Liver (tissue), 9 donors: ENCODE measurements around the gene PPM1E. TPM values are rescaled to one million over a fixed set of nuclear protein-coding genes. Genes with fewer than 3 reads are reported as not detected.

Experiments used
- DNase-seq: peaks from one replicate; pipeline ENCODE4 v3.0.0-alpha.2; 2017; ENCODE audit warnings: low spot score
- H3K27ac ChIP-seq, 2 donors: one replicate each; pipeline ENCODE4 v1.7.0; 2013; ENCODE audit warnings: inconsistent platforms in 2 of 2, low read length in 2 of 2, control low read depth in 1 of 2, low read depth in 1 of 2, mild to moderate bottlenecking in 1 of 2
- H3K27me3 ChIP-seq, 4 donors: one replicate each; pipeline versions ENCODE4 v1.6.1 to v1.7.0; 2013; ENCODE audit warnings: low read length in 3 of 4, inconsistent platforms in 1 of 4, mild to moderate bottlenecking in 1 of 4, moderate library complexity in 1 of 4; ENCODE audit not compliant: control insufficient read depth in 4 of 4, insufficient read depth in 4 of 4
- H3K36me3 ChIP-seq, 4 donors: one replicate each; pipeline versions ENCODE4 v1.6.1 to v1.7.0; 2013; ENCODE audit warnings: low read length in 3 of 4, mild to moderate bottlenecking in 3 of 4, low read depth in 1 of 4, moderate library complexity in 1 of 4; ENCODE audit not compliant: control insufficient read depth in 4 of 4, insufficient read depth in 3 of 4
- H3K4me1 ChIP-seq, 4 donors: one replicate each; pipeline versions ENCODE4 v1.6.1 to v1.7.0; 2013; ENCODE audit warnings: low read length in 3 of 4, mild to moderate bottlenecking in 3 of 4, moderate library complexity in 1 of 4; ENCODE audit not compliant: control insufficient read depth in 4 of 4, insufficient read depth in 4 of 4
- H3K4me3 ChIP-seq, 3 donors: one replicate each; pipeline versions ENCODE4 v1.6.1 to v1.7.0; 2013; ENCODE audit warnings: low read length in 3 of 3, control low read depth in 1 of 3, low read depth in 1 of 3, mild to moderate bottlenecking in 1 of 3
- H3K9ac ChIP-seq, 2 donors: one replicate each; pipeline ENCODE4 v1.7.0; 2013; ENCODE audit warnings: low read length in 2 of 2, mild to moderate bottlenecking in 2 of 2, moderate library complexity in 2 of 2, control low read depth in 1 of 2, low read depth in 1 of 2
- H3K9me3 ChIP-seq, 4 donors: one replicate each; pipeline versions ENCODE4 v1.6.1 to v1.7.0; 2013; ENCODE audit warnings: low read length in 3 of 4; ENCODE audit not compliant: control insufficient read depth in 4 of 4
- CTCF ChIP-seq: fragments of 150-350 bp; IDR thresholded peaks from 2 replicates; pipeline ENCODE4 v1.5.1; 2017; ENCODE audit warnings: improper control_type of control experiment, low read depth, low read length; ENCODE audit not compliant: missing input control
- EGR1 ChIP-seq, 2 donors: IDR thresholded peaks; 2 replicates each; pipeline ENCODE4 v1.6.1; 2016 to 2018; ENCODE audit warnings: antibody characterized with exemption in 2 of 2, low read depth in 2 of 2
- FOXA1 ChIP-seq: IDR thresholded peaks from 2 replicates; pipeline ENCODE4 v1.6.1; 2016; ENCODE audit warnings: antibody characterized with exemption
- GABPA ChIP-seq, 2 donors: IDR thresholded peaks in 1 of 2; conservative IDR thresholded peaks in 1 of 2; 2 replicates each; pipeline ENCODE4 v1.6.1; 2016; ENCODE audit warnings: antibody characterized with exemption in 2 of 2, mild to moderate bottlenecking in 1 of 2, moderate library complexity in 1 of 2
- HNF4A ChIP-seq, 2 donors: conservative IDR thresholded peaks; 2 replicates each; pipeline ENCODE4 v1.6.1; 2016; ENCODE audit warnings: antibody characterized with exemption in 2 of 2, mild to moderate bottlenecking in 2 of 2
- HNF4G ChIP-seq: IDR thresholded peaks from 2 replicates; pipeline ENCODE4 v1.6.1; 2016; ENCODE audit warnings: antibody characterized with exemption
- JUND ChIP-seq, 2 donors: IDR thresholded peaks; 2 replicates each; pipeline ENCODE4 v1.6.1; 2016; ENCODE audit warnings: antibody characterized with exemption in 2 of 2
- NR2F2 ChIP-seq: IDR thresholded peaks from 2 replicates; pipeline ENCODE4 v1.6.1; 2016; ENCODE audit warnings: antibody characterized with exemption
- RAD21 ChIP-seq, 2 donors: IDR thresholded peaks; 2 replicates each; pipeline ENCODE4 v1.6.1; 2016; ENCODE audit warnings: antibody characterized with exemption in 2 of 2, mild to moderate bottlenecking in 2 of 2
- REST ChIP-seq: IDR thresholded peaks from 2 replicates; pipeline ENCODE4 v1.6.1; 2016; ENCODE audit warnings: antibody characterized with exemption, mild to moderate bottlenecking
- RXRA ChIP-seq, 2 donors: IDR thresholded peaks; 2 replicates each; pipeline ENCODE4 v1.6.1; 2017 to 2018; ENCODE audit warnings: antibody characterized with exemption in 2 of 2, mild to moderate bottlenecking in 1 of 2
- SP1 ChIP-seq: IDR thresholded peaks from 2 replicates; pipeline ENCODE4 v1.6.1; 2018; ENCODE audit warnings: antibody characterized with exemption, mild to moderate bottlenecking
- TAF1 ChIP-seq: conservative IDR thresholded peaks from 2 replicates; pipeline ENCODE4 v1.6.1; 2016; ENCODE audit warnings: antibody characterized with exemption, mild to moderate bottlenecking
- YY1 ChIP-seq: IDR thresholded peaks from 2 replicates; pipeline ENCODE4 v1.6.1; 2016; ENCODE audit warnings: antibody characterized with exemption, mild to moderate bottlenecking
- ZBTB33 ChIP-seq: IDR thresholded peaks from 2 replicates; pipeline ENCODE4 v1.6.1; 2016; ENCODE audit warnings: antibody characterized with exemption
- WGBS: extraction: QIAGEN DNeasy Blood & Tissue Kit; methylation state at CpG from one replicate; pipeline ENCODE4 v1.1.7; 2013; 5-methylcytosine and 5-hydroxymethylcytosine counted together
- polyA plus RNA-seq, 2 donors: library from polyadenylated mRNA; stranded (reverse) in 1 of 2; unstranded in 1 of 2; fragments of 200-250 nt in 1 of 2; fragments of >200 nt in 1 of 2; fragmentation: Nextera tagmentation in 1 of 2; extraction: Ambion mirVana in 1 of 2; gene quantifications; one replicate each; pipeline versions ENCODE4 v1.2.1 to v1.2.3, GENCODE V29; 2013 to 2015
- total RNA-seq, 2 donors: library from RNA; depleted of rRNA; stranded (reverse); fragments of >200 nt; gene quantifications; one replicate each; pipeline ENCODE4 v1.2.3, GENCODE V29; 2014
- TF ChIP-seq, protein P1 (sequence below): IDR thresholded peaks from 2 replicates; pipeline ENCODE4 v1.6.1; 2016; ENCODE audit warnings: antibody characterized with exemption
- TF ChIP-seq, protein P2 (sequence below): IDR thresholded peaks from 2 replicates; pipeline ENCODE4 v1.6.1; 2016; ENCODE audit warnings: antibody characterized with exemption
- donor health status: healthy.
- donor health status: healthy.
- donor health status: healthy.
- donor health status: healthy.
- donor health status: healthy.

PPM1E gene
- total and polyA plus RNA-seq, 4 donors, result 0.25 to 0.61 (median 0.50) TPM; not detected in 1

GRCh38 chr17:59008737-59009136, 253.1 kb downstream of the PPM1E start:
- WGBS, result 68% methylated on average over 2 of the region's 2 CpGs
- no peak overlapping the region for H3K27ac ChIP-seq

More at GRCh38 chr17:59008737-59009136, 253.1 kb downstream of the PPM1E start:
- H3K27me3 ChIP-seq, result no peaks in the 10 kb centered on the region
- TF ChIP-seq JUND (IDR thresholded peaks at IDR 0.05) (peak in 1 of 2 donors; percentile 10), TAF1 (no peak), RXRA (IDR thresholded peaks at IDR 0.05) (peak in 1 of 2 donors; percentile 42), SP1 (peak; percentile 51), ZBTB33 (no peak), CTCF (no peak), FOXA1 (no peak), HNF4G (no peak), REST (no peak), RAD21 (IDR thresholded peaks at IDR 0.05) (peak in 1 of 2 donors; percentile 3), HNF4A (conservative IDR thresholded peaks at IDR 0.05) (peak; percentile 66 to 81), YY1 (no peak), NR2F2 (no peak), GABPA (IDR thresholded peaks at IDR 0.05 in 1 of 2, conservative IDR thresholded peaks at IDR 0.05 in 1 of 2) (no peak), EGR1 (IDR thresholded peaks at IDR 0.05; ENCODE audit: low read depth in 2 of 2) (no peak)
- TF ChIP-seq, protein P1, sequence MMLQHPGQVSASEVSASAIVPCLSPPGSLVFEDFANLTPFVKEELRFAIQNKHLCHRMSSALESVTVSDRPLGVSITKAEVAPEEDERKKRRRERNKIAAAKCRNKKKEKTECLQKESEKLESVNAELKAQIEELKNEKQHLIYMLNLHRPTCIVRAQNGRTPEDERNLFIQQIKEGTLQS, result no peak
- TF ChIP-seq, protein P2, sequence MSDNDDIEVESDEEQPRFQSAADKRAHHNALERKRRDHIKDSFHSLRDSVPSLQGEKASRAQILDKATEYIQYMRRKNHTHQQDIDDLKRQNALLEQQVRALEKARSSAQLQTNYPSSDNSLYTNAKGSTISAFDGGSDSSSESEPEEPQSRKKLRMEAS, result no peak
- H3K4me1 ChIP-seq, result peaks cover 3 to 30% (median 19%) of the 10 kb centered on the region in 4 donors
- H3K9me3 ChIP-seq, result no peaks in the 10 kb centered on the region
- H3K36me3 ChIP-seq, result peaks cover 0 to 4% (median 0%) of the 10 kb centered on the region in 4 donors
- H3K4me3 ChIP-seq, result no peak overlapping the region
- no peak for DNase-seq
- no peak overlapping the region for H3K9ac ChIP-seq
